NCI-H774 (cell line): ENCODE measurements around the gene CLIP4.

Experiments used
- DNase-seq: peaks from one replicate; lab custom pipeline; 2025; lab: John Stamatoyannopoulos, UW

The CLIP4 gene

GRCh38 chr2:29189052-29189451 lies 73.8 kb downstream of the CLIP4 start:
- no peak for DNase-seq

GRCh38 chr2:29191817-29192216 lies 76.6 kb downstream of the CLIP4 start:
- DNase-seq = no peak

- DNase-seq = no peak
These were observed 77.3 kb downstream of the CLIP4 start for GRCh38 chr2:29192526-29192925.

GRCh38 chr2:29193111-29193510 lies 77.9 kb downstream of the CLIP4 start:
- no peak for DNase-seq

- no peak for DNase-seq
These were observed 78.5 kb downstream of the CLIP4 start for GRCh38 chr2:29193681-29194080.

- no peak for DNase-seq
These were observed 80.6 kb downstream of the CLIP4 start for GRCh38 chr2:29195796-29196195.

- DNase-seq = peak; percentile 48
These were observed 81.9 kb downstream of the CLIP4 start for GRCh38 chr2:29196792-29197788.

- no peak for DNase-seq
These were observed 86.8 kb downstream of the CLIP4 start for GRCh38 chr2:29201979-29202378.

- DNase-seq = no peak
These were observed 87.7 kb downstream of the CLIP4 start for GRCh38 chr2:29202819-29203495.

GRCh38 chr2:29206941-29207340 lies 91.7 kb downstream of the CLIP4 start:
- DNase-seq = no peak

GRCh38 chr2:29207352-29208148 lies 92.3 kb downstream of the CLIP4 start:
- no peak for DNase-seq

GRCh38 chr2:29209551-29209950 lies 94.3 kb downstream of the CLIP4 start:
- no peak for DNase-seq

- DNase-seq = no peak
These were observed 96.8 kb downstream of the CLIP4 start for GRCh38 chr2:29212009-29212408.

- no peak for DNase-seq
These were observed 98.7 kb downstream of the CLIP4 start for GRCh38 chr2:29213888-29214291.

- no peak for DNase-seq
These were observed 99.9 kb downstream of the CLIP4 start for GRCh38 chr2:29215073-29215472.

GRCh38 chr2:29215739-29216608 lies 100.8 kb downstream of the CLIP4 start:
- DNase-seq = no peak

- DNase-seq = no peak
These were observed 101.3 kb downstream of the CLIP4 start for GRCh38 chr2:29216609-29216909.

GRCh38 chr2:29218071-29218470 lies 102.9 kb downstream of the CLIP4 start:
- DNase-seq = no peak

- DNase-seq = no peak
These were observed 103.4 kb downstream of the CLIP4 start for GRCh38 chr2:29218550-29219125.

GRCh38 chr2:29219374-29219773 lies 104.2 kb downstream of the CLIP4 start:
- no peak for DNase-seq
